HCT116 (cell line): ENCODE data around the gene UBR3. TPM values are rescaled to one million over a fixed set of nuclear protein-coding genes. Genes with fewer than 3 reads are reported as not detected.

Experiments used
- ATAC-seq: fragments of 200-7000 bp; cut with Tn5 transposase; 2 replicates; pipeline ENCODE4 v1.9.1; 2020; ENCODE audit warnings: mild to moderate bottlenecking, moderate library complexity
- BruUV-seq: library from RNA; stranded (reverse); fragments of 400-500 nt; replicated peaks from 2 replicates; lab custom pipeline; 2021; lab: Mats Ljungman, UMichigan
- CTCF ChIA-PET: fragments of 300-600 bp; sonication (Branson Sonifier 250); formaldehyde crosslinking; loops from one replicate; lab custom pipeline; 2021; ENCODE audit warnings: antibody characterized with exemption; lab: Charles Lee
- POLR2A ChIA-PET: fragments of 300-600, 350-600 bp; sonication (Branson Sonifier 250); formaldehyde crosslinking; loops from one replicate; lab custom pipeline; 2021; ENCODE audit warnings: antibody characterized with exemption; lab: Charles Lee
- RAD21 ChIA-PET, 2 experiments: fragments of 300-600 bp; sonication (Branson Sonifier 250); formaldehyde crosslinking; loops; one replicate each; lab custom pipeline; 2023; ENCODE audit warnings: low total read pairs in 2 of 2; ENCODE audit not compliant: uncharacterized antibody in 2 of 2, unreplicated experiment in 2 of 2, low non-redundant PET in 1 of 2; lab: Charles Lee
- DNase-seq: peaks from one replicate; pipeline ENCODE4 v3.0.0-alpha.2; 2010; ENCODE audit warnings: low read depth, low spot score
- H2AFZ ChIP-seq: fragments of 200-600 bp; shearing (Covaris generic), sonication (generic); 2 replicates; pipeline ENCODE4 v1.6.1; 2017; ENCODE audit warnings: low read depth, mixed run types, mixed read lengths, antibody characterized with exemption, low read length; ENCODE audit not compliant: poor library complexity, severe bottlenecking
- H3K27ac ChIP-seq: 2 replicates; pipeline ENCODE4 v1.5.1; 2012; ENCODE audit warnings: low read depth, low read length
- H3K27me3 ChIP-seq: fragments of 200-600 bp; sonication (generic); 2 replicates; pipeline ENCODE4 v1.6.1; 2016; ENCODE audit warnings: mixed run types, low read length, mixed read lengths; ENCODE audit not compliant: insufficient read depth
- H3K36me3 ChIP-seq, 2 experiments: fragments of 200-500 bp in 1 of 2; fragments of 200-600 bp in 1 of 2; sonication (Bioruptor generic) in 1 of 2; sonication (generic) in 1 of 2; 2 replicates each; pipeline versions ENCODE4 v1.5.1 to v1.6.1; 2014 to 2016; ENCODE audit warnings: low read length in 2 of 2, inconsistent platforms in 1 of 2, mixed read lengths in 1 of 2, mixed run types in 1 of 2; ENCODE audit not compliant: insufficient read depth in 2 of 2, control insufficient read depth in 1 of 2
- H3K4me1 ChIP-seq, 2 experiments: fragments of 200-600 bp in 1 of 2; sonication (generic) in 1 of 2; 2 replicates each; pipeline versions ENCODE4 v1.5.1 to v1.6.1; 2012 to 2017; ENCODE audit warnings: low read length in 2 of 2, inconsistent platforms in 1 of 2, mild to moderate bottlenecking in 1 of 2, mixed read lengths in 1 of 2, mixed run types in 1 of 2, moderate library complexity in 1 of 2; ENCODE audit not compliant: insufficient read depth in 2 of 2, control insufficient read depth in 1 of 2
- H3K4me2 ChIP-seq: fragments of 200-600 bp; sonication (generic); 2 replicates; pipeline ENCODE4 v1.6.1; 2017; ENCODE audit warnings: mixed run types, low read length, mixed read lengths
- H3K4me3 ChIP-seq, 2 experiments: fragments of 200-600 bp in 1 of 2; sonication (generic) in 1 of 2; replicated peaks in 1 of 2; 2 replicates each; pipeline ENCODE4 v1.5.1; 2011 to 2016; ENCODE audit warnings: low read length in 2 of 2, control low read depth in 1 of 2, low read depth in 1 of 2, mild to moderate bottlenecking in 1 of 2, mixed read lengths in 1 of 2, mixed run types in 1 of 2
- H3K79me2 ChIP-seq: fragments of 200-600 bp; sonication (generic); 2 replicates; pipeline ENCODE4 v1.6.1; 2017; ENCODE audit warnings: mild to moderate bottlenecking, mixed run types, low read length, moderate library complexity, mixed read lengths; ENCODE audit not compliant: insufficient read depth
- H3K9ac ChIP-seq: fragments of 200-600 bp; sonication (generic); 2 replicates; pipeline ENCODE4 v1.6.1; 2016; ENCODE audit warnings: low read length, mixed read lengths
- H3K9me2 ChIP-seq: fragments of 200-600 bp; sonication (generic), shearing (Covaris generic); 2 replicates; pipeline ENCODE4 v1.6.1; 2017; ENCODE audit warnings: mixed run types, mild to moderate bottlenecking, moderate library complexity; ENCODE audit not compliant: insufficient read depth
- H3K9me3 ChIP-seq, 2 experiments: fragments of 200-500 bp in 1 of 2; fragments of 200-600 bp in 1 of 2; sonication (Bioruptor generic) in 1 of 2; sonication (generic) in 1 of 2; 2 replicates each; pipeline ENCODE4 v1.6.1; 2014 to 2017; ENCODE audit warnings: low read length in 2 of 2, mixed read lengths in 2 of 2, inconsistent platforms in 1 of 2, low read depth in 1 of 2, mild to moderate bottlenecking in 1 of 2, mixed run types in 1 of 2, moderate library complexity in 1 of 2; ENCODE audit not compliant: control insufficient read depth in 1 of 2, insufficient read depth in 1 of 2
- H4K20me1 ChIP-seq: fragments of 200-600 bp; sonication (generic), shearing (Covaris generic); 2 replicates; pipeline ENCODE4 v1.6.1; 2017; ENCODE audit warnings: mixed run types, mild to moderate bottlenecking, moderate library complexity; ENCODE audit not compliant: insufficient read depth
- ATF3 ChIP-seq: IDR thresholded peaks from 2 replicates; pipeline ENCODE4 v1.6.1; 2012
- CBX3 ChIP-seq: IDR thresholded peaks from 2 replicates; pipeline ENCODE4 v1.6.1; 2012; ENCODE audit warnings: low read depth
- CEBPB ChIP-seq: IDR thresholded peaks from 2 replicates; pipeline ENCODE4 v1.6.1; 2012; ENCODE audit warnings: low read depth
- EGR1 ChIP-seq: IDR thresholded peaks from 2 replicates; pipeline ENCODE4 v1.6.1; 2012; ENCODE audit warnings: low read depth
- ELF1 ChIP-seq: IDR thresholded peaks from 2 replicates; pipeline ENCODE4 v1.6.1; 2012; ENCODE audit warnings: low read depth, borderline replicate concordance
- EZH2 ChIP-seq: fragments of 200-600 bp; sonication (generic); IDR thresholded peaks from 2 replicates; pipeline ENCODE4 v1.6.1; 2017; ENCODE audit warnings: antibody characterized with exemption, mixed run types
- FOSL1 ChIP-seq: IDR thresholded peaks from 2 replicates; pipeline ENCODE4 v1.6.1; 2012; ENCODE audit warnings: low read depth
- JUND ChIP-seq: IDR thresholded peaks from 2 replicates; pipeline ENCODE4 v1.6.1; 2012
- REST ChIP-seq: IDR thresholded peaks from 2 replicates; pipeline ENCODE4 v1.6.1; 2012; ENCODE audit warnings: low read depth
- SIN3A ChIP-seq: IDR thresholded peaks from 2 replicates; pipeline ENCODE4 v1.6.1; 2012; ENCODE audit warnings: low read depth
- SP1 ChIP-seq: IDR thresholded peaks from 2 replicates; pipeline ENCODE4 v1.6.1; 2012; ENCODE audit warnings: low read depth
- SRF ChIP-seq: IDR thresholded peaks from 2 replicates; pipeline ENCODE4 v1.6.1; 2012; ENCODE audit warnings: low read depth
- TCF7L2 ChIP-seq: IDR thresholded peaks from 2 replicates; pipeline ENCODE4 v1.7.0; 2011; ENCODE audit warnings: borderline replicate concordance, inconsistent platforms; ENCODE audit not compliant: insufficient read depth, insufficient read length; ENCODE audit errors: extremely low read depth
- YY1 ChIP-seq: IDR thresholded peaks from 2 replicates; pipeline ENCODE4 v1.6.1; 2011; ENCODE audit warnings: low read length, low read depth, moderate library complexity, mild to moderate bottlenecking; ENCODE audit not compliant: insufficient replicate concordance; ENCODE audit errors: extremely low read depth
- ZFX ChIP-seq: fragments of 450-650 bp; IDR thresholded peaks from 2 replicates; pipeline ENCODE4 v1.6.1; 2017
- ZNF274 ChIP-seq: fragments of 200-500 bp; sonication (Bioruptor generic); IDR thresholded peaks from 2 replicates; pipeline ENCODE4 v1.6.1; 2014; ENCODE audit warnings: mild to moderate bottlenecking, low read depth, low read length, inconsistent platforms
- intact Hi-C: fragments of 100-400 bp; cut with micrococcal nuclease; formaldehyde crosslinking; loops from 2 replicates; pipeline ENCODE4 v1.10.0; 2022
- total RNA-seq: library from RNA; stranded (reverse); gene quantifications from one replicate; pipeline ENCODE4 v1.2.1, GENCODE V29; 2021; ENCODE audit not compliant: unreplicated experiment
- TF ChIP-seq, protein P1 (sequence below), 3 experiments: fragments of 200-600 bp in 1 of 3; sonication (generic) in 1 of 3; IDR thresholded peaks in 2 of 3; conservative IDR thresholded peaks in 1 of 3; 2 replicates each; pipeline ENCODE4 v1.5.1; 2012 to 2017; ENCODE audit warnings: low read depth in 2 of 3, low read length in 2 of 3, antibody characterized with exemption in 1 of 3, borderline replicate concordance in 1 of 3, control low read depth in 1 of 3, mild to moderate bottlenecking in 1 of 3, mixed read lengths in 1 of 3, mixed run types in 1 of 3, moderate library complexity in 1 of 3; ENCODE audit not compliant: insufficient read depth in 1 of 3
- TF ChIP-seq, protein P2 (sequence below): IDR thresholded peaks from 2 replicates; pipeline ENCODE4 v1.6.1; 2012
- TF ChIP-seq, protein P3 (sequence below): IDR thresholded peaks from 2 replicates; pipeline ENCODE4 v1.6.1; 2011; ENCODE audit warnings: mild to moderate bottlenecking, low read length, moderate library complexity; ENCODE audit not compliant: insufficient replicate concordance; ENCODE audit errors: extremely low read depth

UBR3 gene
- total RNA-seq, 1 experiment from 2014 or later, result 29.5 TPM

GRCh38 chr2:169906731-169907130 is 79.5 kb downstream of the UBR3 start:
- Histone ChIP-seq H2AFZ (no peak overlapping the region), H3K79me2 (no peaks in the 10 kb centered on the region), H3K27ac (no peak overlapping the region), H3K4me3 (no peak overlapping the region), H3K4me1 (no peaks in the 10 kb centered on the region), H3K4me2 (no peak overlapping the region), H4K20me1 (no peaks in the 10 kb centered on the region), H3K9me2 (no peaks in the 10 kb centered on the region), H3K9me3 (no peaks in the 10 kb centered on the region), H3K9ac (no peak overlapping the region), H3K27me3 (no peaks in the 10 kb centered on the region), H3K36me3 (no peaks in the 10 kb centered on the region)
- DNase-seq, result no peak
- TF ChIP-seq, protein P1, sequence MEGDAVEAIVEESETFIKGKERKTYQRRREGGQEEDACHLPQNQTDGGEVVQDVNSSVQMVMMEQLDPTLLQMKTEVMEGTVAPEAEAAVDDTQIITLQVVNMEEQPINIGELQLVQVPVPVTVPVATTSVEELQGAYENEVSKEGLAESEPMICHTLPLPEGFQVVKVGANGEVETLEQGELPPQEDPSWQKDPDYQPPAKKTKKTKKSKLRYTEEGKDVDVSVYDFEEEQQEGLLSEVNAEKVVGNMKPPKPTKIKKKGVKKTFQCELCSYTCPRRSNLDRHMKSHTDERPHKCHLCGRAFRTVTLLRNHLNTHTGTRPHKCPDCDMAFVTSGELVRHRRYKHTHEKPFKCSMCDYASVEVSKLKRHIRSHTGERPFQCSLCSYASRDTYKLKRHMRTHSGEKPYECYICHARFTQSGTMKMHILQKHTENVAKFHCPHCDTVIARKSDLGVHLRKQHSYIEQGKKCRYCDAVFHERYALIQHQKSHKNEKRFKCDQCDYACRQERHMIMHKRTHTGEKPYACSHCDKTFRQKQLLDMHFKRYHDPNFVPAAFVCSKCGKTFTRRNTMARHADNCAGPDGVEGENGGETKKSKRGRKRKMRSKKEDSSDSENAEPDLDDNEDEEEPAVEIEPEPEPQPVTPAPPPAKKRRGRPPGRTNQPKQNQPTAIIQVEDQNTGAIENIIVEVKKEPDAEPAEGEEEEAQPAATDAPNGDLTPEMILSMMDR (IDR thresholded peaks at IDR 0.05 in 2 of 3, conservative IDR thresholded peaks at IDR 0.05 in 1 of 3; ENCODE audit: borderline replicate concordance in 1 of 3, insufficient read depth in 1 of 3, low read depth in 2 of 3, low read length in 2 of 3), result no peak
- TF ChIP-seq ZFX (no peak), EGR1 (no peak), SIN3A (no peak), FOSL1 (no peak), EZH2 (no peak), SP1 (no peak), ZNF274 (no peak), TCF7L2 (no peak), JUND (no peak), SRF (no peak), REST (no peak), ELF1 (no peak), ATF3 (no peak), YY1 (no peak), CEBPB (no peak), CBX3 (no peak)
- TF ChIP-seq, protein P2, sequence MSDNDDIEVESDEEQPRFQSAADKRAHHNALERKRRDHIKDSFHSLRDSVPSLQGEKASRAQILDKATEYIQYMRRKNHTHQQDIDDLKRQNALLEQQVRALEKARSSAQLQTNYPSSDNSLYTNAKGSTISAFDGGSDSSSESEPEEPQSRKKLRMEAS, result no peak
- TF ChIP-seq, protein P3, sequence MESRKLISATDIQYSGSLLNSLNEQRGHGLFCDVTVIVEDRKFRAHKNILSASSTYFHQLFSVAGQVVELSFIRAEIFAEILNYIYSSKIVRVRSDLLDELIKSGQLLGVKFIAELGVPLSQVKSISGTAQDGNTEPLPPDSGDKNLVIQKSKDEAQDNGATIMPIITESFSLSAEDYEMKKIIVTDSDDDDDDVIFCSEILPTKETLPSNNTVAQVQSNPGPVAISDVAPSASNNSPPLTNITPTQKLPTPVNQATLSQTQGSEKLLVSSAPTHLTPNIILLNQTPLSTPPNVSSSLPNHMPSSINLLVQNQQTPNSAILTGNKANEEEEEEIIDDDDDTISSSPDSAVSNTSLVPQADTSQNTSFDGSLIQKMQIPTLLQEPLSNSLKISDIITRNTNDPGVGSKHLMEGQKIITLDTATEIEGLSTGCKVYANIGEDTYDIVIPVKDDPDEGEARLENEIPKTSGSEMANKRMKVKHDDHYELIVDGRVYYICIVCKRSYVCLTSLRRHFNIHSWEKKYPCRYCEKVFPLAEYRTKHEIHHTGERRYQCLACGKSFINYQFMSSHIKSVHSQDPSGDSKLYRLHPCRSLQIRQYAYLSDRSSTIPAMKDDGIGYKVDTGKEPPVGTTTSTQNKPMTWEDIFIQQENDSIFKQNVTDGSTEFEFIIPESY, result no peak
- CTCF ChIA-PET, result no interaction called here
- POLR2A ChIA-PET, result no interaction called here
- intact Hi-C loops, result no loop called here
- no TSS peak for BruUV-seq
- ATAC-seq, result no peak
- RAD21 ChIA-PET, result no interaction called here
